ENCODE measurements around the gene KCNC1.

The KCNC1 gene

DNA sequence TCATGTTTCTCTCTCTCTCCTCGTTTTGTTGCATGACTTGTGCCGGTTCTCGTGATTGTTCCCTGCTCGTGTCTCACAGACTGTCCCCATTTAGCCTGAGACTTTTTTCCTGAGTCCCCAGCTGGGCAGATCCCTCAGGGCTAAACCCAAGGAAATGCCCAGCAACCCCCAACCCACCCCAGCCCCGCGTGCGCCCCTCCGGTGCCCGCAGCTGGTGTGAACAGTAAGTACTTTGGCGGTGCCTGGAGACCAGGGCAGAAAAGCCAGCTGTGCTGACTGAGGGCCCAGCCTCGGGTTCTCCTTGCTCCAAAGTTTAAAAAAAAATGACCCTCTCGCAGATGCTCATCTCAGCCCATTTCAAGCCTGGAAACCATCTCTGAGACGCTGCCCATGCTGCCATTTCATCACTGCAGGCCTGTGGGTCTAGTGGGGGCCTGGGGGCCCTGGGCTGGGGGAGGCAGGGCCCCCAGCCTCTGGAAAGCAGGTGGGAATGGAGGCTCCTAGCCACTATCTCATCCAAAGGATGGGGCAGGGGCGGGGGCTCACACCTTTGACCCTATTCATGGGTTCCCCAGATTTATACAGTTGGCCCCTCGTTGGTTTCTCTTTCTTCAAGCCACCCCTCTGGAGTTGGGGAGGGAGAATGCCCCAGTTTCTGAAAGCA lies 41.8 kb downstream of the KCNC1 start:
- no peaks in the 10 kb centered on the region for H3K36me3 Mint-ChIP-seq (ENCODE audit: low read depth)
- H3K4me1 Mint-ChIP-seq (ENCODE audit: low read depth), result no peaks in the 10 kb centered on the region
- H3K27me3 Mint-ChIP-seq (ENCODE audit: low read depth), result no peaks in the 10 kb centered on the region
- no peak overlapping the region for H3K4me3 Mint-ChIP-seq
- H3K27ac Mint-ChIP-seq, result no peak overlapping the region
- H3K9me3 Mint-ChIP-seq, result no peaks in the 10 kb centered on the region

DNA sequence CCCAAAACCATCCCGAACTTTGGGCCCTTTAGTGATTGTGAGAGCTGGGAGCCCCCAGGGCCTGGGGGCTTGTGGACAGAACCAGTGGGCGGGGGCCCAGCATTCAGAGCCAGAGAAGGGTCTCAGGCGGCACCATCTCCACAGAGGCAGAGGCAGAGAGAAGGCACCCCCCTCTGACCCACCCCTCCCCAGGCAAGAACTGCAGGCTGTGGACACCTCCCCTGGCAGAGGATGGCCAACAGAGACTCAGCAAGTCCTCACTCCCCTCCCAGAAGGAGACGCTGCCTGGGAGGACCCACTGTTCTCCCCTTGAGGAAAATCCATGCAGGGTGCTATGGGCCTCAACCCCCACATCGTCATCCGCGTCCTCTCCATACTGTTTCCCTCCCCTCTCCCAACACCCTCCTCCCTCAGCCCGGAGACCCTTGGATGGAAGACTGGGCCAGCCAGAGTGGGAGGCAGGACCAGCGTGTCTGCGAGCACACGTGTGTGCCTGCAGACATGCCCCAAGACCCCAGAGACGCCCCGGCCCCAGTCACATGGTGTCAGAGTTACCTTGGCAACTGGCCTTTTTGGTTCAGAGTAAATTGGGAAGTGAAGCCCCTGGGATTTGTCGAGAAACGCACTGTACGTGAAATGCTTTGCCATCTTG lies 42.6 kb downstream of the KCNC1 start:
- Mint-ChIP-seq H3K9me3 (no peaks in the 10 kb centered on the region), H3K4me1 (ENCODE audit: low read depth) (no peaks in the 10 kb centered on the region), H3K27me3 (ENCODE audit: low read depth) (no peaks in the 10 kb centered on the region), H3K4me3 (no peak overlapping the region), H3K36me3 (ENCODE audit: low read depth) (no peaks in the 10 kb centered on the region), H3K27ac (no peak overlapping the region)

DNA sequence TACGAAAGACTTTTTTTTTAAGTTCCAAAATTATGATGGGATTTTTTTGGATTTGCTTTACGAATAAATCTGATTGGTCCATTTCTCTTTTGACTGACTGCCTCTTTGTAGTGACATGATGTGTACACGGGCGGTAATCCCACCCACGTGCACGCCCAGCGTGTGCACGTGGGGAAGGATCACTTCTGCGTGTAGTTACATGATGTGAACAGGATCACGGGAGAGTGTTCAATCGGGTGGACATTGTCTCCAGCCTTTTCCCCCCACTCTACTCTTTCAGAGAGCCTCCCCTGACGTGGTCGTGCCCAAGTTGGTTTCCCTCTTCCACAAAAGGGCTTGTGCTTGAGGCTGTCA lies 43.1 kb downstream of the KCNC1 start:
- no peaks in the 10 kb centered on the region for H3K27me3 Mint-ChIP-seq (ENCODE audit: low read depth)
- no peak overlapping the region for H3K27ac Mint-ChIP-seq
- H3K4me1 Mint-ChIP-seq (ENCODE audit: low read depth), result no peaks in the 10 kb centered on the region
- H3K36me3 Mint-ChIP-seq (ENCODE audit: low read depth), result no peaks in the 10 kb centered on the region
- H3K4me3 Mint-ChIP-seq, result no peak overlapping the region
- H3K9me3 Mint-ChIP-seq, result no peaks in the 10 kb centered on the region

DNA sequence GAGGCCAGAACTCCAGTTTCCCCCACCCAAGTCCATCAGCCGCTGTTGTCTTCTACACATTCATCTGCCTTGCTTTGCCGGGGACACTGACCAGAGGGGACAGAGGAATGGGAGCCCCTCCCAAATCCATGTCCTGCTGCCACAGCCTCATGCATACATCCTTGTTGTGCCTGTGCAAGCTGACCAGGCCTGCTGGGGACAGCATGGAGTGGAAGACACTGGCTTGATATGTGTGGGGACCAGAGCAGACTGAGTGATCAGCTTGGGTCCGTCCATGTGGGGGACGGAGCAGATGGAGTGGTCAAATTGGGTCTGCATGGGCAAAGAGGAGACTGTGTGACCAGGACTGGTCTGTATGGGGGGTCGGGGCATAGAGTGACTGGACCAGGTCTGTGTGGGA lies 43.8 kb downstream of the KCNC1 start:
- Mint-ChIP-seq H3K9me3 (no peaks in the 10 kb centered on the region), H3K4me1 (ENCODE audit: low read depth) (no peaks in the 10 kb centered on the region), H3K27ac (no peak overlapping the region), H3K27me3 (ENCODE audit: low read depth) (no peaks in the 10 kb centered on the region), H3K36me3 (ENCODE audit: low read depth) (no peaks in the 10 kb centered on the region), H3K4me3 (no peak overlapping the region)

DNA sequence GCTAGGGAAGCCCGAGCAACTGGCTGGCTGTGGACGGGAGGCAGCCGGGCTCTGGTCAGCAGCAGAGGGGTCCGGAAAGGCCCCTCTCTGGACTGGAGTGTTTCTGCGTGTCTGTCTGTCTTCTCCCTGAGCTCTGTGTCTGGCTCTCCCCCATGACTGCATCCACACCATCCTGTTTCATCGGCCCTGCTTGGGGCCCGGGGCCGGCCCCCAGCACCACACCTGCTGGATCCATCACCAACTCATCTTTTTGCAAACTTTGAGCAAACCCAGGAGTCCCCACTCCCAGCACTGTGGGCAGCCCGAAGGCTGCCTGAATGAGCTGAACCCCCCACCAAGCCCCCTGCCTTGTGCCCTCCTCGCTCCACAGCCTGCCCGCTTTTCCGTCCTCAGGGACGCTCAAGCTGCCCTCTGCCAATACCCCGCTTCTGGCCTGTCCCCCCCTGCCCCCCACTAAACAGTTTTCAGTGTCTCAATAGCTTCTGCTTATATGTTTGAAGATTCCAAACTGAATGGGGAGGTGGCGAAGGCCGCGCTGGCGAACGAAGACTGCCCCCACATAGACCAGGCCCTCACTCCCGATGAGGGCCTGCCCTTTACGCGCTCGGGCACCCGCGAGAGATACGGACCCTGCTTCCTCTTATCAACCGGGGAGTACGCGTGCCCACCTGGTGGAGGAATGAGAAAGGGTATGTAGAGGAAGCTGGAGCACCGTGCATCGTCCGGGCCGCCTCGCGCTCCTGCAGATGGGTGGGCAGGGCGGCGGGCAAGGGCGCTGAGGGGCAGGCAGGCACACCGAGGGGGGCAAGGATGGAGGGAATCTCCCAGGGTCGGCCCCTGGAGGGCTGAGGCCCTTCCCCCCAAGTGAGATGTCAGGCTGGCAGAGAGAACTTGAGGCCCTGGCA lies 44.6 kb downstream of the KCNC1 start:
- no peaks in the 10 kb centered on the region for H3K9me3 Mint-ChIP-seq
- H3K4me3 Mint-ChIP-seq, result no peak overlapping the region
- H3K27ac Mint-ChIP-seq, result no peak overlapping the region
- H3K36me3 Mint-ChIP-seq (ENCODE audit: low read depth), result no peaks in the 10 kb centered on the region
- no peaks in the 10 kb centered on the region for H3K4me1 Mint-ChIP-seq (ENCODE audit: low read depth)
- no peaks in the 10 kb centered on the region for H3K27me3 Mint-ChIP-seq (ENCODE audit: low read depth)

DNA sequence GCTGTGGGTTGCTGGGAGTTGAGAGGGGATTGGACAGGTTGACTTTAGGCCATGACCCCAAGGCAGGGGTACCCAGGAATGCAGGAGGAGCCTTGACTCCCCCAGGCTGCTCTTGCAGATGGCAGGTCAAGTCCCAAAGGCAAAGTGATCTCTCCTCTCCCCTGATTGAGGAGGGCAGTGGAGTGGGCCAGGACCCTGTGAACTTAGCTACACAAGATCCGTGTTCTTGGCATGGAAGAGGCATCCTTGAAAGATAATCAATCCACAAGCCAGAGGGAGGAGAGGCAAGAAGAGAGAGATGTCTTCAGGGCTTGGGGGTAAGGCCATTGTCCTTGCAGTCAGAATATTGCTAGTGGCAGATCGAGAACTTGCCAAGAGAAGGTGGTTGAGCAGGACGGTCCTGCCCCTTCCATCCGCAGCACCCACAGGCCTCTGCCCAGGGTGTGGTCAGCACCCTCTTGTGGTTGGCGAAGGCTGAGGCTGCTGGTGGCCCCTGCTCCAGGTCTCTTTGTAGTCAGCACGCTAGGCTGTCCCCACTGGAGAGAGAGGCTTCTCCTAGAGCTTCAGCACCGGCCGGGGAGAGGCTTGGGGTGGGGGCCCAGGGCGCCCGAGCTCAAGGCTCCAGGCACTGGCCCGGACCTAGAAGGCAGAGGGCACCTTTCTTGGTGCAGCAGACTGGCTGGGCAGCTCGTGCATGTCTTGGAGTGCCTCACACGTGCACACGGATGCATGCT lies 45.4 kb downstream of the KCNC1 start:
- Mint-ChIP-seq H3K27me3 (ENCODE audit: low read depth) (no peaks in the 10 kb centered on the region), H3K27ac (no peak overlapping the region), H3K4me1 (ENCODE audit: low read depth) (no peaks in the 10 kb centered on the region), H3K9me3 (no peaks in the 10 kb centered on the region), H3K36me3 (ENCODE audit: low read depth) (no peaks in the 10 kb centered on the region), H3K4me3 (no peak overlapping the region)

DNA sequence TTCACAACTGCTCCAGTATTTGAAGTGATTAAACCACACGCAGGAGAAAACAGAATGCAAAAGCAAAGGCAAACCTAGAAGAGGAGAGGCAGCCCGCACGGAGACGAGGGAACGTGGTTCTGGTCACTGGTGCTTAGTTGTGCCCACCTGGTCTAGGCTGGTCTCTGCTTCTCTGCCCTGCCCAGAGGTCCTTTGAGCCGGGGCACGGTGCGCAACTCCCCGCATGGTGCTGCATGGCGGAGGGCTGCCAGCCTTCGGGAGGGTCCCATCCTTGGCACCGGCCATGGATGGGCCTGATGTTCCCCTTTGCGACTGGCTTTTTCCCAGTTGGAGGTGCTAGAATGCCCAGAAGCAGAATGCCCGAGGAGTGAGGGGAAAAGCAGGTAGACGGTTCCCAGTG lies 46.1 kb downstream of the KCNC1 start:
- H3K9me3 Mint-ChIP-seq, result no peaks in the 10 kb centered on the region
- no peak overlapping the region for H3K4me3 Mint-ChIP-seq
- H3K36me3 Mint-ChIP-seq (ENCODE audit: low read depth), result no peaks in the 10 kb centered on the region
- H3K4me1 Mint-ChIP-seq (ENCODE audit: low read depth), result no peaks in the 10 kb centered on the region
- no peak overlapping the region for H3K27ac Mint-ChIP-seq
- no peaks in the 10 kb centered on the region for H3K27me3 Mint-ChIP-seq (ENCODE audit: low read depth)

DNA sequence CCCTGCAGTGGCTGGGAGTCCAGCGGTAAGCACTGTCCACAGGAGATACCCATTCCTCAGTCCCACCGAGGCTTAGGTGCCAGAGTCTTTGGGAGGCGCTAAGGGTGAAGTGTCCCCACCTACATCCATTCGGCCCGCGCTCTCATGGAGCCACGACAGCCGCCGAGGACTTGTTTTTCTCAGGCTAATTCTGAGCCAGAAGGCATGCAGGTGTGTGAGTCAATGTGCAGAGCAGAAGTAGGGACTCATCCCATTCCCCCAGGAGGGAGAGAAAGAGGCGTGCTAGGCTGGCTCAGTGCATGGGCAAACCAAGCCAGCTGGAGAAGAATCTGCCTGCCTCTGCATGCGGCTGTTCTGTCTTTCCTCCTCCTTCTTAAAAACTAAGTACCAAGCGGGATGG lies 46.6 kb downstream of the KCNC1 start:
- no peak overlapping the region for H3K27ac Mint-ChIP-seq
- no peaks in the 10 kb centered on the region for H3K4me1 Mint-ChIP-seq (ENCODE audit: low read depth)
- no peaks in the 10 kb centered on the region for H3K27me3 Mint-ChIP-seq (ENCODE audit: low read depth)
- no peak overlapping the region for H3K4me3 Mint-ChIP-seq
- no peaks in the 10 kb centered on the region for H3K9me3 Mint-ChIP-seq
- no peaks in the 10 kb centered on the region for H3K36me3 Mint-ChIP-seq (ENCODE audit: low read depth)

DNA sequence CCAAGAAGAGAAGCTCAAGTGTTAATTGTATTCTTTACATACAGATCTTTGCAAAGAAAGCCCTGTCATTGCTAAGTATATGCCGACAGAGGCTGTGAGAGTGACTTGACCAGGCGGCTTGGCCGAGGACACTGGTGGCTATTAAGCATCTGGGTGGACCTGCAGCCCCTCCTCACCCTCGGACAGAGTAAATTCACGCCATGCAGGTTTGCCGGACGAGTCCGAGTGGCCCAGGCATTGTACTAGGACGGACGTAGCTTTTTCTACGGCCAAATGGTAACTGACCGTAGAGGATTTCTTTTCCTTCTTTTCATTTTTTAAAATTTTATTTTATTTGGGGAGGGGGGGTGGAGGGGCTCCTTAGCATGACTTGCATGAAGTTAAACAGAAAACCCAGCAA lies 47.0 kb downstream of the KCNC1 start:
- Mint-ChIP-seq H3K4me3 (no peak overlapping the region), H3K27me3 (ENCODE audit: low read depth) (no peaks in the 10 kb centered on the region)

DNA sequence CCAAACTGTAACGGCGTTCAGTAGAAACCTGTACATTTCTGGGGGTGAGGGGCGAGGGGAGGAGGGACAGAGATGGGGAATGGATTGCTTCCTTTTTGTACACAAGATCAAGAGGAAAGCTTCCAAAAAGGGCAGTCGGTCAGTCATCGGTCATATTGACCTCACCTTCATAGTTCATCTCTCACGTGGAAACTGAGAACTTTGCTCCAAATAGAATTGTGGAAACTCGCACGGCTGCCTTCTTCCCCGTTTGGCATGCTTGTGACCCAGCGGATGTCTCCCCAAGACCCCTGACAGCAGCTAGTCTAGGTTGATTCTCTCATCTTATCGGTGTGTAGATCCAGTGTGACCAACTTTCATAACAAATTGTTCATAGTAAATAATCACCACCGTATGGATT lies 47.6 kb downstream of the KCNC1 start:
- no peak overlapping the region for H3K27ac Mint-ChIP-seq
- H3K36me3 Mint-ChIP-seq (ENCODE audit: low read depth), result no peaks in the 10 kb centered on the region
- H3K4me3 Mint-ChIP-seq, result no peak overlapping the region
- no peaks in the 10 kb centered on the region for H3K27me3 Mint-ChIP-seq (ENCODE audit: low read depth)
- H3K9me3 Mint-ChIP-seq, result no peaks in the 10 kb centered on the region
- H3K4me1 Mint-ChIP-seq (ENCODE audit: low read depth), result no peaks in the 10 kb centered on the region

More for the DNA sequence above, 47.0 kb downstream of the KCNC1 start:
- Mint-ChIP-seq H3K27ac (no peak overlapping the region), H3K9me3 (no peaks in the 10 kb centered on the region), H3K36me3 (ENCODE audit: low read depth) (no peaks in the 10 kb centered on the region), H3K4me1 (ENCODE audit: low read depth) (no peaks in the 10 kb centered on the region)

DNA sequence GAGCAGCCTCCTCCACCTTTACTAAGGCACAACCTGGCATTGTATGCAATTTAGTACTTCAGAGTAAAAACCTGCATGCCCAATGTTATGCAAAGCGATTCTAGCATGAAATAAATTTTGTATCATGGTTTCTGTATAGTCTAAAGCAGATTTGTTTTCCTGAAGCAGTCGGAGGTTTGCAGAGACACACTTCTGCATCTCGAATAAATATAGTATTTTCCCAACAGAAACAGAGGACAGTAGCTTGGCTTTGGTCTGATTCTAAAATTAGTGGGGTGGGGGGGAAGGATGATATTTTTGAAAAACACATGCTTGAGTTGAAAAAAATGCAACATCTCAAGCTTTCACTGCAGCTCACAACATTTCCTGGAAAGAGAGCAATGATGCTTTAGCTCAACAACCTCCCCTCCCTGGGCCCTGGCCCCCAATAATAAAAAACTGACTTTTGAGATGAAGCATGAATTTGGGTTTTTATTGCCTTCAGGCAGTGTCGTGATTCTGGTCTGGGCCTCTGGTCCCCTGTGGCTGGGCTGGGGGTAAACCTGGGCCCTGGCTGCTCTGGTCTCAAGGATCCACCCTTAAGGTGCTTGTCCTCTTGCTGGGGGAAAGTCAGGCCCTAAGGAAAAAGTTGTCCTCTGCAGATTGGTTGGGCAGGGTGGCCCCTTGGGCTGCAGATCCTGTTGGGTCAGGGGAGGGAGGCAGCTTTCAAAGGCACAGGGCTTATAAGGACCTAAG lies 48.2 kb downstream of the KCNC1 start:
- H3K27ac Mint-ChIP-seq, result no peak overlapping the region
- no peaks in the 10 kb centered on the region for H3K9me3 Mint-ChIP-seq
- no peaks in the 10 kb centered on the region for H3K27me3 Mint-ChIP-seq (ENCODE audit: low read depth)
- no peak overlapping the region for H3K4me3 Mint-ChIP-seq
- no peaks in the 10 kb centered on the region for H3K4me1 Mint-ChIP-seq (ENCODE audit: low read depth)
- no peaks in the 10 kb centered on the region for H3K36me3 Mint-ChIP-seq (ENCODE audit: low read depth)

DNA sequence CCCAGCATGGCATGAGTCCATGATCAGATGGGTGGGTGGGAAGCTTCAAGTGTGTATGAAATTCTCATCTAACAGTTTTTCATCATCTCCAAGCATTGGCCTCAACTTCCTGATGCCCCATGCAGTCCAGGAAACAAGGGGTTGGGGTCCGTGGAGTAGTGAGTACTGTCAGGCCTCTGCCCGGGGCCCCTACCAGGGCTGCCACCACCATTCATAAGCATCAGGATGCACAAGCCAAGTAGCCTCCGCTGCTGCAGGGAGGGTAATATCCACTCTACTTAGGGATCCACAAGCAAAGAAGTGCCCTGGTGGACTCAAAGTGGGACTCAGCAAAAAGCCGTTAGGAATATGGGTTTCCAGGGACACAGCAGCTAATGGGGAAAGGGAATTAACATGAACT lies 49.3 kb downstream of the KCNC1 start:
- no peaks in the 10 kb centered on the region for H3K4me1 Mint-ChIP-seq (ENCODE audit: low read depth)
- H3K9me3 Mint-ChIP-seq, result no peaks in the 10 kb centered on the region
- H3K27me3 Mint-ChIP-seq (ENCODE audit: low read depth), result no peaks in the 10 kb centered on the region
- H3K27ac Mint-ChIP-seq, result no peak overlapping the region
- no peak overlapping the region for H3K4me3 Mint-ChIP-seq
- H3K36me3 Mint-ChIP-seq (ENCODE audit: low read depth), result no peaks in the 10 kb centered on the region

DNA sequence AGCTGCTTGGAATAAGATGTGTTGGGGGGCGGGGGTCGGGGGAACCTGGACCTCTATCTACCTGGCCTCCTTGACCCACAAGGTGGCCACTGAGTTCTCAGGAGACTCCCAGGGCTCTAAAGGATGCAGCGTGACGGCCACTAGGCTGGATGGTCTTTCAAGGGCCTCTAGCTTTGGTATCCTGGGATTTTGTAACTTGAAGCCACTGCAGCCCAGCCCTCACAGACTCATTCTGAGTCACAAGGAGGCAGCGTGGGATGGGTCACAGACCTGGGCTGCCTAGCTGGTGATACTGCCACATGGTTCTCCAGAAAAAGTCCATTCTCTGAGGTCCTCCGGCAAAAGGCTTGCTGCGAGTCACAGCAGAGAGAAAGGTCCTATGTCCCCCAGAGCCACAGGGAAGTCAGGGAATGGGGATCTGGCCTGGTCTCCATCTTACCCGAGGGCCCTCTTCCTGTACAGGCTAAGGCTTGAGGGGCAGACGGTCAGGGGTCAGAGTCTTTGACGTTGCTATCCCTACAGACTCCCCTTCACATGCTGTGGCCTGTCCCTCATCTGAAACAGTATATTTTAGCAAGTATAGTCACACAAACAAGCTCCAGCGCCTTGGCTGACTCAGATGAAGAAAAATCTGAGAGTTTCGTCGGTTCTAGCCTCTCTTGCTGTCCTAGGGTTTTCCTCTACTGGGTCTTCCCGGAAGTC lies 52.4 kb downstream of the KCNC1 start:
- no peaks in the 10 kb centered on the region for H3K36me3 Mint-ChIP-seq (ENCODE audit: low read depth)
- no peaks in the 10 kb centered on the region for H3K4me1 Mint-ChIP-seq (ENCODE audit: low read depth)
- H3K27me3 Mint-ChIP-seq (ENCODE audit: low read depth), result no peaks in the 10 kb centered on the region
- no peak overlapping the region for H3K27ac Mint-ChIP-seq
- no peaks in the 10 kb centered on the region for H3K9me3 Mint-ChIP-seq
- H3K4me3 Mint-ChIP-seq, result no peak overlapping the region

Data from T-helper 1 cell treated with Interleukin-12 subunit alpha and Interleukin-12 subunit beta and Interleukin-4 antibody, amounts not matched to agents 30 μg/mL and 1 μg/mL, for 36 hours (primary cell).